ENCODE data around the gene MT1B. TPM values are rescaled to one million over a fixed set of nuclear protein-coding genes. Genes with fewer than 3 reads are reported as not detected.
"Not testable (repeated sequence)": the region's sequence is repeated elsewhere in the genome, so short reads cannot be mapped to it uniquely, and the experiment has no call there.

MT1B gene
- total RNA-seq, 1 experiment from 2014 or later, result not detected

- no peak for DNase-seq (ENCODE audit: low spot score)
Measured at GRCh38 chr16:56620339-56620897, 31.3 kb upstream of the MT1B start.

- DNase-seq (ENCODE audit: low spot score), result not testable (repeated sequence)
Measured at GRCh38 chr16:56621665-56622445, 29.8 kb upstream of the MT1B start.

GRCh38 chr16:56623184-56623583, 28.5 kb upstream of the MT1B start:
- DNase-seq (ENCODE audit: low spot score), result not testable (repeated sequence)

- no peak for DNase-seq (ENCODE audit: low spot score)
Measured at GRCh38 chr16:56623637-56624036, 28.0 kb upstream of the MT1B start.

- peak; percentile 92 for DNase-seq (ENCODE audit: low spot score)
Measured at GRCh38 chr16:56625140-56625942, 26.3 kb upstream of the MT1B start, which contains the start of gene MT1E. MT1E (plus strand) TSS chr16:56625781; CDS start chr16:56625852, 71 bp downstream.

GRCh38 chr16:56625943-56626654, 25.6 kb upstream of the MT1B start:
- DNase-seq (ENCODE audit: low spot score), result no peak

- no peak for DNase-seq (ENCODE audit: low spot score)
Measured at GRCh38 chr16:56626685-56627084, 25.0 kb upstream of the MT1B start.

GRCh38 chr16:56628486-56629350, 23.0 kb upstream of the MT1B start:
- no peak for DNase-seq (ENCODE audit: low spot score)

GRCh38 chr16:56629531-56629930, 22.2 kb upstream of the MT1B start:
- no peak for DNase-seq (ENCODE audit: low spot score)

- DNase-seq (ENCODE audit: low spot score), result no peak
Measured at GRCh38 chr16:56630134-56630533, 21.6 kb upstream of the MT1B start.

GRCh38 chr16:56631197-56631596, 20.5 kb upstream of the MT1B start:
- DNase-seq (ENCODE audit: low spot score), result no peak

GRCh38 chr16:56631832-56632155, 19.9 kb upstream of the MT1B start:
- no peak for DNase-seq (ENCODE audit: low spot score)

- no peak for DNase-seq (ENCODE audit: low spot score)
Measured at GRCh38 chr16:56632156-56632847, 19.4 kb upstream of the MT1B start, which contains the start of gene MT1M. MT1M (plus strand) TSS chr16:56632659; CDS start chr16:56632732, 73 bp downstream.

GRCh38 chr16:56632848-56633365, 18.8 kb upstream of the MT1B start:
- DNase-seq (ENCODE audit: low spot score), result no peak

- no peak for DNase-seq (ENCODE audit: low spot score)
Measured at GRCh38 chr16:56633535-56633934, 18.2 kb upstream of the MT1B start.

- no peak for DNase-seq (ENCODE audit: low spot score)
Measured at GRCh38 chr16:56634715-56635440, 16.8 kb upstream of the MT1B start.

GRCh38 chr16:56635441-56635967, 16.2 kb upstream of the MT1B start:
- DNase-seq (ENCODE audit: low spot score), result no peak

GRCh38 chr16:56636616-56637413, 14.9 kb upstream of the MT1B start:
- DNase-seq (ENCODE audit: low spot score), result no peak

Data from HT-29 (cell line).